IPS-18a (cell line): ENCODE data around the gene ATP8B4.

ENCODE experiments used
- H3K27ac ChIP-seq: one replicate; pipeline ENCODE4 v1.5.1; 2013; ENCODE audit warnings: low read length
- H3K27me3 ChIP-seq: one replicate; pipeline ENCODE4 v1.6.1; 2013; ENCODE audit warnings: mild to moderate bottlenecking, low read length; ENCODE audit not compliant: control insufficient read depth, insufficient read depth
- H3K36me3 ChIP-seq: one replicate; pipeline ENCODE4 v1.6.1; 2013; ENCODE audit warnings: low read depth, low read length; ENCODE audit not compliant: control insufficient read depth
- H3K4me1 ChIP-seq: one replicate; pipeline ENCODE4 v1.6.1; 2013; ENCODE audit warnings: low read depth, low read length; ENCODE audit not compliant: control insufficient read depth
- H3K4me3 ChIP-seq: one replicate; pipeline ENCODE4 v1.5.1; 2013; ENCODE audit warnings: low read length
- H3K9ac ChIP-seq: one replicate; pipeline ENCODE4 v1.6.1; 2013; ENCODE audit warnings: mild to moderate bottlenecking, low read length, moderate library complexity
- H3K9me3 ChIP-seq: one replicate; pipeline ENCODE4 v1.6.1; 2013; ENCODE audit warnings: low read depth, low read length; ENCODE audit not compliant: control insufficient read depth

Gene ATP8B4

GRCh38 chr15:49810720-49811119 is 308.3 kb downstream of the ATP8B4 start:
- H3K9me3 ChIP-seq, result no peaks in the 10 kb centered on the region
- H3K36me3 ChIP-seq, result no peaks in the 10 kb centered on the region
- no peaks in the 10 kb centered on the region for H3K27me3 ChIP-seq
- H3K4me1 ChIP-seq, result no peaks in the 10 kb centered on the region
- H3K4me3 ChIP-seq, result no peak overlapping the region
- no peak overlapping the region for H3K27ac ChIP-seq
- no peak overlapping the region for H3K9ac ChIP-seq

DNA sequence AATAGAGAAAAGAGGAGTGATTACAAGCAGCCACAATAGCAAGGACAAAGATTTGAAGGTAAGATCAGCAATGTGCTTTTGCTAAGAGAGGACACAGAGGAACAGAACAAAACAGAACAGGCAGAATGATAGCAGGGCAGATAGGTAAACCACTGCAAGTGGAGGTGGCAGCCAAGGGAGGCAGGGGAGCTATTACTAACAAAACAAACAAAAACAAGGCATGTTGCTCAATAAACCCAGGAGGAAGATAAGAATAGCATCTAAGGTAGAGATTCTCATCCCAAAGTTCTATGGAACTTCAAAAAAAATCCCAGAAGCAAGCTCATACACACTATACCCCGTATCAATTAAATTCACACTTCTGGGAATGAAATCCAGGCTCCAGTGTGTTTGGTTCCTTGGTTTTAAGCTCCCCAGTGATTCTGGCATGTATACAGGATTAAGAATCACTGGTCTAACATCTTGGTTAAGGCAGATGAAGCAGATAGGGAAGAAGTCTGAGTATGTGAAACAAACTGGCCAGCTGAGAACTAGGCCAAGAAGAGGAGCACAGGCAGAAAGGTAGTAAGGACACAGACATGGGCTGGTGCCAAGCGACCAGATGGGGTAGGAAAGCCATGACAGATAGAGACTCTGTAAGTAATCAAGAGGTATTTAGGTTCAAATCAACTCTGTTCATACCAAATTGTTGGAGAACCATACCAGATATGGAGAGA is 309.0 kb downstream of the ATP8B4 start:
- Histone ChIP-seq H3K9ac (no peak overlapping the region), H3K36me3 (no peaks in the 10 kb centered on the region), H3K4me1 (no peaks in the 10 kb centered on the region), H3K27ac (no peak overlapping the region), H3K4me3 (no peak overlapping the region), H3K27me3 (no peaks in the 10 kb centered on the region), H3K9me3 (no peaks in the 10 kb centered on the region)

DNA sequence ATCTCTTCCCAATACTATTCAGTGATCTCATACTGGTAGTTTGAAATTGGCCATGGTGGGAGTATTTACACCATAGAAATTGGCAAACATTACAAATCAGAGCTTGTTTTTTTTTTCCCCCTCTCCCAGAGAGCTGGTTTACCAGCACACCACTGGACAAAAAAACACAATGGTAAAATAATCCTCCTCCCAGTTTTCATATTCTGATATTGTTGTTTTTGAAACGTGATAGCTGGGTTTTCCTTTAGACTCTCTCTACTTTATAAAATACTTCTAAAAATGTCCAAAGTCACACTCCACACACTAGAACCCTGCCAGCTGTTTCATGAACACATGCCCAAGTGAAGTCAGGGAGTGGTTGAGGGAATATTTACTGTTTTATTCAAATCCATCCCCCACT is 310.7 kb downstream of the ATP8B4 start:
- peaks cover 3% of the 10 kb centered on the region for H3K9me3 ChIP-seq
- H3K9ac ChIP-seq, result no peak overlapping the region
- no peak overlapping the region for H3K4me3 ChIP-seq
- H3K27me3 ChIP-seq, result no peaks in the 10 kb centered on the region
- no peak overlapping the region for H3K27ac ChIP-seq
- H3K4me1 ChIP-seq, result no peaks in the 10 kb centered on the region
- H3K36me3 ChIP-seq, result no peaks in the 10 kb centered on the region
